ENCODE results near the gene SYNE3. TPM values are rescaled to one million over a fixed set of nuclear protein-coding genes. Genes with fewer than 3 reads are reported as not detected.

Gene SYNE3, protein sequence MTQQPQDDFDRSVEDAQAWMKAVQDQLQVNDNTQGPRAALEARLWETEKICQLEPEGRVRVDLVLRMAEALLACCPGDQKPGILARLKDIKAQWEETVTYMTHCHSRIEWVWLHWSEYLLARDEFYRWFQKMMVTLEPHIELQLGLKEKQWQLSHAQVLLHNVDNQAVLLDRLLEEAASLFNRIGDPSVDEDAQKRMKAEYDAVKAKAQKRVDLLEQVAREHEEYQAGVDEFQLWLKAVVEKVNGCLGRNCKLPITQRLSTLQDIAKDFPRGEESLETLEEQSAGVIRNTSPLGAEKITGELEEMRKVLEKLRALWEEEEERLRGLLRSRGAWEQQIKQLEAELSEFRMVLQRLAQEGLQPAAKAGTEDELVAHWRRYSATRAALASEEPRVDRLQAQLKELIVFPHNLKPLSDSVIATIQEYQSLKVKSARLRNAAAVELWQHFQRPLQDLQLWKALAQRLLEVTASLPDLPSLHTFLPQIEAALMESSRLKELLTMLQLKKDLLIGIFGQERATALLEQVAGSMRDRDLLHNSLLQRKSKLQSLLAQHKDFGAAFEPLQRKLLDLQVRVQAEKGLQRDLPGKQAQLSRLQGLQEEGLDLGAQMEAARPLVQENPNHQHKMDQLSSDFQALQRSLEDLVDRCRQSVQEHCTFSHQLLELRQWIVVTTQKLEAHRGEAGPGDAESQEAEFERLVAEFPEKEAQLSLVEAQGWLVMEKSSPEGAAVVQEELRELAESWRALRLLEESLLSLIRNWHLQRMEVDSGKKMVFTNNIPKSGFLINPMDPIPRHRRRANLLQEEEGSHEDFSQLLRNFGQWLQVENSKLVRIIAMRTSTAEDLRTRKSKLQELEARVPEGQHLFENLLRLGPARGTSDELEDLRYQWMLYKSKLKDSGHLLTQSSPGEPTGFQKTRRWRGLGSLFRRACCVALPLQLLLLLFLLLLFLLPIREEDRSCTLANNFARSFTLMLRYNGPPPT
- total RNA-seq (2011; cell fraction: chromatin; rRNA removed; ENCODE audit: low replicate concordance), result 2.1 and 2.6 TPM in 2 replicates
- total RNA-seq (2011; cell fraction: nucleolus; rRNA removed), result 1.2 and 1.3 TPM in 2 replicates
- 1.8 and 2.3 TPM in 2 replicates for total RNA-seq (2011; cell fraction: nucleoplasm; rRNA removed)
- total RNA-seq (2014; rRNA removed) (0.94 and 2.7 TPM in 2 replicates), total RNA-seq (2014; rRNA removed; fragmentation: Illumina TruSeq; extraction: Trizol) (0.55 and 0.67 TPM in 2 replicates), total RNA-seq (2015; rRNA removed; fragmentation: Illumina TruSeq; extraction: Trizol) (0.47 and 0.79 TPM in 2 replicates), total RNA-seq (2021) (2.2 and 3.1 TPM in 2 replicates), polyA plus RNA-seq (2011; rRNA removed) (0.15 and 0.95 TPM in 2 replicates), polyA plus RNA-seq (2014; fragmentation: Illumina TruSeq; extraction: Trizol) (0.61 and 0.71 TPM in 2 replicates), polyA plus RNA-seq (2014; fragmentation: Nextera tagmentation; extraction: Ambion mirVana) (under 1 TPM; 0.04 to 0.08 TPM), polyA plus RNA-seq (2014; rRNA removed) (1.7 and 1.8 TPM in 2 replicates), polyA minus RNA-seq (2011; rRNA and poly(A)+ RNA removed) (0.14 and 1.0 TPM in 2 replicates), Bru-seq, nascent RNA (percentile 32 among the genes with signal in this experiment), BruChase-seq, experiment 1, labeled RNA remaining after a 2-hour chase (percentile 42 among the genes with signal in this experiment), BruChase-seq, experiment 2, labeled RNA remaining after a 6-hour chase (percentile 40 among the genes with signal in this experiment)
- 0.10 and 0.47 TPM in 2 replicates for polyA plus RNA-seq (2011; cell fraction: cytosol; rRNA removed)
- polyA plus RNA-seq (2011; cell fraction: nucleus; rRNA removed), result 0.40 and 1.4 TPM in 2 replicates
- polyA plus RNA-seq (2012), result 1.1 and 2.8 TPM in 2 replicates
- 0.82 TPM in 1 of 2 replicates, not detected in the other for polyA minus RNA-seq (2011; cell fraction: cytosol; rRNA and poly(A)+ RNA removed)
- 0.13 and 2.0 TPM in 2 replicates for polyA minus RNA-seq (2011; cell fraction: nucleus; rRNA and poly(A)+ RNA removed)
- long read RNA-seq, experiment 1, partial matches to known transcripts, result 1 of 5 reads
- long read RNA-seq, experiment 1, other reads (novel, unspliced or antisense), result 4 of 5 reads
- long read RNA-seq, experiment 2, partial matches to known transcripts, result 0 of 1 reads
- long read RNA-seq, experiment 2, other reads (novel, unspliced or antisense), result 1 of 1 reads
- long read RNA-seq, experiment 3, result 0 reads

DNA sequence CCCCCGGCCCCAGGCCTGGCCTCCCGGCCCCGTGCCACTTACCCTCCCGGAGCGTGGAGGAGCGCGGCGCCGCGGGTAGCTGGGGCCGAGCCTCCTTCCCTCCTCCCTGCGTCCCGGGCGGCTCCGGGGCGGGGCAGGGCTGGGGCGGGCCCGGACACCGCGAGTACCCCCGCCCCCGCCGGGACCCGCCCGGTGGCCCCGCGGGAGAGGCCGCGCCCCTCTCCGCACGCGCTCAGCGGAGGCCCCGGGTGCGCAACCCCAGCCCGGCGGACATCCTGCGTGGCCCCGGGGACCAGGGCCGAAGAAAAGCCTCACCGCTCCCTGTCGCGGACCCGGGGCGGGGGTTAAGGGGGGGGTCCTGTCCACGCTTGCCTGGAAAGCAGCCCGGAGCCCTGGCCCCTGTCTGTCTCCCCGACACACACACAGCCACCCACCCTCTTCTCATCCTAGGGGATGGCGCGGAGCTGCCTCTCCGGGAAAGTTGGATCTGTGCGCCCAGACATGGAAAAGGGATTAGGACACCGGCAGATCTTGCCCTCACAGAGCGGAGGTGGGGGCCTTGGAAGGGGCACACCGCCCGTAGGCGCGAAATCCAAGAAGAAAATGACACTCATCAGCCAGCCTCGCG lies at the start of gene SYNE3:
Gene SYNE3 (minus strand): TSS at position 97 of the 628 bp plus-strand sequence. CDS start 40,829 bp downstream, outside the sequence.
- BruUV-seq (replicated peaks), result no TSS peak
- H3K27me3 ChIP-seq (ENCODE audit: control insufficient read depth in 2 of 2, insufficient read depth in 2 of 2, low read length in 2 of 2), result no peaks in the 10 kb centered on the region
- H3K9ac ChIP-seq (ENCODE audit: insufficient read depth in 1 of 2, low read depth in 2 of 2, low read length in 2 of 2), result peak within 1 kb of the TSS; percentile 48 to 85
- intact Hi-C loops (cut with micrococcal nuclease) (no loop called here), in situ Hi-C loops (cut with MboI) (no loop called here)
- no peaks in the 10 kb centered on the region for H4K20me1 ChIP-seq (replicated peaks; ENCODE audit: control insufficient read depth, insufficient read depth, low read length)
- H3K4me2 ChIP-seq (ENCODE audit: insufficient read depth, low read length), result peak within 1 kb of the TSS; percentile 78
- H3K4me3 ChIP-seq, result peak within 1 kb of the TSS; percentile 42
- H3K9me1 ChIP-seq (ENCODE audit: control insufficient read depth, insufficient read depth, low read length), result no peaks in the 10 kb centered on the region
- H3K36me3 ChIP-seq (ENCODE audit: control insufficient read depth, insufficient read depth, low read length), result no peaks in the 10 kb centered on the region
- CTCF ChIA-PET (ENCODE audit: low intra/inter-chr PET ratio), result no interaction called here
- ATAC-seq, result peak; percentile 93
- POLR2A ChIA-PET, result interaction anchor here (0.5 kb wide), 1 partner anchor 487 kb away, joined by 3 read pairs; no protein-coding TSS in a partner anchor
- no peaks in the 10 kb centered on the region for H3K79me2 ChIP-seq (ENCODE audit: control insufficient read depth, insufficient read depth, low read length)
- H3K4me1 ChIP-seq (replicated peaks in 1 of 2; ENCODE audit: control insufficient read depth in 2 of 2, insufficient read depth in 2 of 2, low read length in 2 of 2), result peaks cover 17 to 27% of the 10 kb centered on the region in 2 experiments
- FAIRE-seq, result no peak
- DNase-seq (ENCODE audit: extremely low read depth in 1 of 4, low spot score in 3 of 4), result peak in 3 of 4 experiments; percentile 80 to 93 (median 90)
- no peak within 1 kb of the TSS; the same call in 2 of the 3 replicates for H3K27ac ChIP-seq (ENCODE audit: extremely low read depth, low read depth, low read length)
- no peaks in the 10 kb centered on the region for H3K9me3 ChIP-seq (replicated peaks; ENCODE audit: control insufficient read depth, insufficient read depth, low read depth, low read length)
- H2AFZ ChIP-seq (ENCODE audit: low read depth, low read length), result peak within 1 kb of the TSS; percentile 81
- WGBS (ENCODE audit: insufficient coverage, low coverage, missing lambda C conversion rate), result no CpG with 5 or more reads among the region's 60 CpGs
- peak; percentile 34 for TF ChIP-seq CXXC5 (CRISPR knock-in tag; IDR thresholded peaks at IDR 0.05)
- peak; percentile 35; the same call in 1 of the 2 replicates for TF ChIP-seq POLR2G (IDR thresholded peaks at IDR 0.05; ENCODE audit: low read depth, low read length)
- TF ChIP-seq, protein P1, sequence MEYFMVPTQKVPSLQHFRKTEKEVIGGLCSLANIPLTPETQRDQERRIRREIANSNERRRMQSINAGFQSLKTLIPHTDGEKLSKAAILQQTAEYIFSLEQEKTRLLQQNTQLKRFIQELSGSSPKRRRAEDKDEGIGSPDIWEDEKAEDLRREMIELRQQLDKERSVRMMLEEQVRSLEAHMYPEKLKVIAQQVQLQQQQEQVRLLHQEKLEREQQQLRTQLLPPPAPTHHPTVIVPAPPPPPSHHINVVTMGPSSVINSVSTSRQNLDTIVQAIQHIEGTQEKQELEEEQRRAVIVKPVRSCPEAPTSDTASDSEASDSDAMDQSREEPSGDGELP (CRISPR knock-in tag; IDR thresholded peaks at IDR 0.05; ENCODE audit: borderline replicate concordance), result no peak
- peak; percentile 9 to 66 for TF ChIP-seq E2F6 (IDR thresholded peaks at IDR 0.05; ENCODE audit: borderline replicate concordance in 1 of 2, extremely low read depth in 1 of 2, insufficient read depth in 1 of 2, insufficient read length in 1 of 2, low read depth in 1 of 2, low read length in 1 of 2, poor library complexity in 1 of 2, severe bottlenecking in 1 of 2)
- no peak for TF ChIP-seq POU5F1 (IDR thresholded peaks at IDR 0.05; ENCODE audit: borderline replicate concordance, low read depth, low read length, partially characterized antibody)
- no peak for TF ChIP-seq MTA2 (IDR thresholded peaks at IDR 0.05; ENCODE audit: low read depth)
- peak in 1 of 2 experiments; percentile 7; a peak in 1 of 4 replicates for TF ChIP-seq MAZ (CRISPR knock-in tag; conservative IDR thresholded peaks at IDR 0.05 in 1 of 2, IDR thresholded peaks at IDR 0.05 in 1 of 2)
- no peak for TF ChIP-seq FOSL1 (tag; conservative IDR thresholded peaks at IDR 0.05)
- TF ChIP-seq RBFOX2 (IDR thresholded peaks at IDR 0.05; ENCODE audit: low read depth, low read length), result 0 out of 2 replicates have a peak, but pooled peaks have one; percentile 47
- TF ChIP-seq GABPB1 (CRISPR knock-in tag; IDR thresholded peaks at IDR 0.05), result no peak
